ENCODE results near the gene TAL2. TPM values are rescaled to one million over a fixed set of nuclear protein-coding genes. Genes with fewer than 3 reads are reported as not detected.

TAL2 gene
- total RNA-seq, 4 donors from 2014 or later = 0.55 TPM; not detected in 3

DNA sequence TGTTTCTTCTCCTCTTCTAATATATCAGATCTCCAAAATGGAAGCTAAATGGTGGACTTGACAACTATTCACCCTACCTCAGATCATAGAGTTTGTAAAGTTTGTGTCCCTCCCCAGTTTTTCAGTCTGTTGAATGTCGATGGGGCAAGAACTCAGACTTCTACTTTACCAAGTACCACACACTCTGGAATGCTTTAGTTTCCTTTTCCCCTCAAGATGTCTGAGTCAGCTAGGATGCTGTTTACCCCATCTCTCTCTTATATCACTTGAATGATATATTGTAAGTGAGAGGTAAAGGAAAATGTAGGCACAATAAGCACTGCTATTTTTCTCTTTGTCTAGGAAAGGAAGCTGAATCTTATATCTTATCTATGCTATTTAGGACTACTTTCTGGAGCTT, 25.9 kb upstream of the TAL2 start:
- Histone ChIP-seq H3K4me3 (no peak overlapping the region), H3K27ac (no peak overlapping the region), H3K4me1 (no peaks in the 10 kb centered on the region), H3K9me3 (peaks cover 0 to 2% of the 10 kb centered on the region in 2 donors), H3K36me3 (no peaks in the 10 kb centered on the region), H3K27me3 (no peaks in the 10 kb centered on the region)
- TF ChIP-seq, protein P1, sequence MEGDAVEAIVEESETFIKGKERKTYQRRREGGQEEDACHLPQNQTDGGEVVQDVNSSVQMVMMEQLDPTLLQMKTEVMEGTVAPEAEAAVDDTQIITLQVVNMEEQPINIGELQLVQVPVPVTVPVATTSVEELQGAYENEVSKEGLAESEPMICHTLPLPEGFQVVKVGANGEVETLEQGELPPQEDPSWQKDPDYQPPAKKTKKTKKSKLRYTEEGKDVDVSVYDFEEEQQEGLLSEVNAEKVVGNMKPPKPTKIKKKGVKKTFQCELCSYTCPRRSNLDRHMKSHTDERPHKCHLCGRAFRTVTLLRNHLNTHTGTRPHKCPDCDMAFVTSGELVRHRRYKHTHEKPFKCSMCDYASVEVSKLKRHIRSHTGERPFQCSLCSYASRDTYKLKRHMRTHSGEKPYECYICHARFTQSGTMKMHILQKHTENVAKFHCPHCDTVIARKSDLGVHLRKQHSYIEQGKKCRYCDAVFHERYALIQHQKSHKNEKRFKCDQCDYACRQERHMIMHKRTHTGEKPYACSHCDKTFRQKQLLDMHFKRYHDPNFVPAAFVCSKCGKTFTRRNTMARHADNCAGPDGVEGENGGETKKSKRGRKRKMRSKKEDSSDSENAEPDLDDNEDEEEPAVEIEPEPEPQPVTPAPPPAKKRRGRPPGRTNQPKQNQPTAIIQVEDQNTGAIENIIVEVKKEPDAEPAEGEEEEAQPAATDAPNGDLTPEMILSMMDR (IDR thresholded peaks at IDR 0.05) = no peak
- TF ChIP-seq POLR2A (IDR thresholded peaks at IDR 0.05) = no peak
- no peak for DNase-seq
- intact Hi-C loops (cut with DNase I; ENCODE audit: low total_unique reads) = no loop called here

DNA sequence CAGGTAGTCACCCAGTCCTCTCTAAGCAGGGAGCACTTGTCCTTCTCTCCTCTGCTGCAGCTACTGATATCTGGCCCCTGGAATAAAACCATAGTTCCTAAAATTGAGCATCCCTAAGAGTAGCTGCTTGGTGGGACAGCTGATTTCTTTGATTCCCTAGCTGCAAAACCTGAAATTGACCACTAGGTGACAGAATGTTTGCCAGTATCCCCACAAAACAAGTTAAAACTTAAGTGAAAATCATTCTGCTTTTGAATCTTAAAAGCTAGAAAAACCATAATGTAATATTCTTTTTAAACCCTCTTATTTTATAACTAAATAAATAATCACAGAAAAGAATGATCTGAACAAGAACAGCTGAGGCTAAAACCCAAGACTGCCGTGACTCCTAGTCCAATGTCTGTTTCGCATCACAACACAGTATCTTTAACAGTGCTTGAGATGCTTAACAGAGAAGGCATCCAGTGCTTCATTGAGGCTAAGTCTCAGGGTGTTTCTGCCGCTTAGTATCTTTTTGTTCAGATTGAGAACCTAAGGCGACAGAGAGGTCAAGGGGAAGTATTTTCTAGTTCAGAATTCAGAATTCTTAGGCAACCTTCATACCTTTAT, 24.4 kb upstream of the TAL2 start:
- H3K9me3 ChIP-seq = peaks cover 0 to 9% of the 10 kb centered on the region in 2 donors
- no peak overlapping the region for H3K27ac ChIP-seq
- no peaks in the 10 kb centered on the region for H3K36me3 ChIP-seq
- no peak overlapping the region for H3K4me3 ChIP-seq
- intact Hi-C loops (cut with DNase I; ENCODE audit: low total_unique reads) = no loop called here
- no peaks in the 10 kb centered on the region for H3K4me1 ChIP-seq
- no peak for TF ChIP-seq POLR2A (IDR thresholded peaks at IDR 0.05)
- TF ChIP-seq, protein P1 (IDR thresholded peaks at IDR 0.05) = no peak
- DNase-seq = no peak
- no peaks in the 10 kb centered on the region for H3K27me3 ChIP-seq

DNA sequence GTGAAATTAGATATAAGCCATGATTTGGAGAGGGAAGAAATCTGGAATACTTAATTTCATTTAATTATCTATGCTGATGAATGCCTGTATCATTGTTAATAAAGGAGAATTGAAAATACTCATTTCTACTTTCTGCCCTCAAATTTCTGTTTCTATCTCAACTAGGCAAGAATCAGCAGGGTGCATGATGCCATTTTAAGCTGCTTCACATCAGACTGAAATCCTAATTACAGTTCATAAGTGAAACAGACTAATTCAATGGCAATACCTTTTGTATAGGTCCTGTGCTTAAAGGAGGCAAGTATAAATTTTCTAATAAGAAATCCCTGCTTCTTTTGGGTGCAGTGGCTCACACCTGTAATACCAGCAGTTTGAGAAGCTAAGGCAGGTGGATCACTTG, 22.3 kb upstream of the TAL2 start:
- peaks cover 0 to 9% of the 10 kb centered on the region in 2 donors for H3K9me3 ChIP-seq
- no peak for DNase-seq
- no peaks in the 10 kb centered on the region for H3K4me1 ChIP-seq
- TF ChIP-seq POLR2A (IDR thresholded peaks at IDR 0.05) = no peak
- TF ChIP-seq, protein P1 (IDR thresholded peaks at IDR 0.05) = no peak
- no peaks in the 10 kb centered on the region for H3K36me3 ChIP-seq
- no peak overlapping the region for H3K4me3 ChIP-seq
- intact Hi-C loops (cut with DNase I; ENCODE audit: low total_unique reads) = no loop called here
- no peaks in the 10 kb centered on the region for H3K27me3 ChIP-seq
- H3K27ac ChIP-seq = no peak overlapping the region

DNA sequence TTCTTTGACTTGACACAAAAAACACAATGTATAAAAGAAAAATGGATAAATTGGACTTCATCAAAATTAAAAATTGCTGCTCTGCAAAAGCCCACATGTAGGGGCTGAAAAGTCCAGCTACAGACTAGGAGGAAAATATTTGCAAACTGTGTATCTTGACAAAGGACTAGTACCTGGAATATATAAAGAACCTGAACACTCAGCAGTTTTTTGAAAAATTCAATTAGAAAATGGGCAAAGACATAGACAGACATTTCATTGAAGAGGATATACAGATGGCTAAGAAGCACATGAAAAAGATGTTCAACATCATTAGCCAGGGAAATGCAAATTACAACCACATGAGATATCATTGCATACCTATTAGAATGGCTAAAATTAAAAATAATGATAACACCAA, 18.5 kb upstream of the TAL2 start:
- Histone ChIP-seq H3K4me3 (no peak overlapping the region), H3K36me3 (no peaks in the 10 kb centered on the region), H3K9me3 (peaks cover 0 to 9% of the 10 kb centered on the region in 2 donors), H3K27ac (no peak overlapping the region), H3K27me3 (no peaks in the 10 kb centered on the region), H3K4me1 (no peaks in the 10 kb centered on the region)
- no peak for DNase-seq
- intact Hi-C loops (cut with DNase I; ENCODE audit: low total_unique reads) = no loop called here
- TF ChIP-seq, protein P1 (IDR thresholded peaks at IDR 0.05) = no peak
- TF ChIP-seq POLR2A (IDR thresholded peaks at IDR 0.05) = no peak

DNA sequence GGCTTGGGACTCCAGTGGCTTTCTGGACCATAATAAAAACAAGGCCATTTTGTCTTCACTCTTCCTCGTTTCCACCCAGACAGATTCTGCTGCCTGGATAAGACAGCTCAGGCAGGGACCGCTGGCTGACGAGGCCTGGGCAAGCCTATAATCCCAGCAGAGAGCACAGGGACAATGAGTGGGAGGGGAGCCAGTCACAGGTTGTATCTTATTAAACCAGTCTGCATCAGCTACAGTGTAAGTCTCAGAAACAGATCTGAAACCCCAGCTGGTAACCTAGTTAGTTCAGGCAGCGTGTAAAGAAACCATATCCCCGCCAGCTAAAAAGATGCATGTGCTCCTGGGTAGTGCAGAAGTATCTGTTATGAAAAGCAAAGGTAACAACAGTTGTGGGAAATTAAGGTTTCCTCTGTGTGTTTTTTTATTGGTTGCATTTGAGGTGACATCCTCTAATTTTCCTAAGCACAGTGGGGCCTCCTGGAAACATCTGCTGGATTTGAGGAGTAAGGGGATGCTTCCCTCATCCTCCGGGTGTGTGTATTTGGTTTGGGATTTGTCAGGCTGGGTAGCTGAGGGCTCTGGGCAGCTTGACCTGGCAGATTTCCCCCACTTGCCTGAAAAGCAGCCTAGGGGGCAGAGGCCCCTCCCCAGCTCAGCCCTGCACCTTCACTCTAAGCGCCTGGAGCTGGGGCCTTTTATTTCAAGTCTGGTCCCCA, 15.2 kb upstream of the TAL2 start:
- no peak overlapping the region for H3K4me3 ChIP-seq
- DNase-seq = no peak
- H3K27ac ChIP-seq = no peak overlapping the region
- TF ChIP-seq, protein P1 (IDR thresholded peaks at IDR 0.05) = no peak
- TF ChIP-seq POLR2A (IDR thresholded peaks at IDR 0.05) = no peak
- no peaks in the 10 kb centered on the region for H3K36me3 ChIP-seq
- H3K4me1 ChIP-seq = no peaks in the 10 kb centered on the region
- intact Hi-C loops (cut with DNase I; ENCODE audit: low total_unique reads) = no loop called here
- H3K27me3 ChIP-seq = no peaks in the 10 kb centered on the region
- peaks cover 0 to under 1% of the 10 kb centered on the region in 2 donors for H3K9me3 ChIP-seq

Measured in uterus (tissue), 4 donors.